Mammary epithelial cell (primary cell): ENCODE data around the gene VAV2.

Experiments used
- CTCF ChIP-seq, 2 donors: IDR thresholded peaks in 1 of 2; conservative IDR thresholded peaks in 1 of 2; 2 replicates each; pipeline ENCODE4 v1.5.1; 2011 to 2012; ENCODE audit warnings: inconsistent platforms in 2 of 2, low read length in 2 of 2, mild to moderate bottlenecking in 2 of 2, control low read depth in 1 of 2, low read depth in 1 of 2; ENCODE audit not compliant: insufficient read depth in 1 of 2; ENCODE audit errors: extremely low read depth in 1 of 2
- EZH2 ChIP-seq: IDR thresholded peaks from 2 replicates; pipeline ENCODE4 v1.6.1; 2012; ENCODE audit warnings: low read length, inconsistent platforms, borderline replicate concordance

- no peak for TF ChIP-seq CTCF (conservative IDR thresholded peaks at IDR 0.05 in 1 of 2, IDR thresholded peaks at IDR 0.05 in 1 of 2; ENCODE audit: extremely low read depth in 1 of 2, insufficient read depth in 1 of 2, low read depth in 1 of 2, low read length in 2 of 2)
- TF ChIP-seq EZH2: no peak
Measured at GRCh38 chr9:133789778-133790177, 202.3 kb downstream of the VAV2 start.
